Fibroblast of upper back skin (primary cell): ENCODE measurements around the gene RALGAPA2.
A peak's percentile ranks its signal among the peaks of the same experiment; 100 is the strongest.

Experiments used
- DNase-seq: peaks from one replicate; pipeline ENCODE4 v3.0.0-alpha.2; 2013

Gene RALGAPA2

DNA sequence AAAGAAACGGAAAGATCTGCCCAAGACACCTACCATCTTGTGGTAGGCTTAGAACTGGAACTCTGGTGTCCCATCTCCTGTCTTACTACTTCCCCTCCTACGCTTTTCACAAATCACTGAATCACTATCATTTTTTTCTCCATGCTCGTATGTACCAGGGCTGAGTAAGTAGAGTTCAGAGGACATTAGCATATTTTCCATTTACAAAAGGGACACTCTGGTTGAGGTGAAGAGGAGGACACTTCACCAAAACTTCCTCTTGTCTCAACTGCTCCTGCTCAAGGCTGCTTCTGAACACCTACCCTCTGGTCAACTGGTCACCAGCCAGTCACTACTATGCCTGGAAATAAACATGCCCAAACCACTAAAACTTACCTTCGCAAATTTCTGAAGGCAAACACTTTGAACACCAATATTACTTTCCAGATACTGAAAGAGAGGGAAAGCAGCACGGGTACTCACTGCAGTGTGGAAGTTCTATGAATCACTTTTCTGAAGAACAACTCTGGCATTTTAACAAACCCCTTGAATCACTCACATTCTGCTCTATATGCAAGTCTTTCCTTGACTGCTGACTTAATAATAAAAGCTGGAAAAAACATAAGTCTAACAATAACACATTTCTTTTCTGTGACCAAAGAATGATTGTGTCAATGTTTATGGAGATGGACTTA is 221.2 kb downstream of the RALGAPA2 start:
- DNase-seq, result peak; percentile 62

DNA sequence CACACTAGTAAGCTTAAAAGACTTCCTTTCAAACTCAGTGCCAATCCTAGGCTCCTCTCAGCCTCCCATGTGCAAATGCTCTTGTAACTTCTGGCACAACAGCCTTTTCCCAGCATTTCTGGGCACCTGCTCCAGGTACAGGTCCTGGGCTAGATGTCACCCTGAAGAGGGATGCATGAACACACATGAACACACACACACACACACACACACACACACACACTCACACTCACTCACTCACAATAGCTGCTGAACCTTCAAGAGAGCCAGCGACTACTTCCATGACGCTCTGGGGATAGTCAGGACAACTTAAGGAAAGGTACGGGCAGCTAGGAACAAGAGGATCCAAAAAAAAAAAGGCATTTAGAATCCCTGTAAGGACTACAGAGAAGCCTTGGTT is 221.8 kb downstream of the RALGAPA2 start:
- no peak for DNase-seq

DNA sequence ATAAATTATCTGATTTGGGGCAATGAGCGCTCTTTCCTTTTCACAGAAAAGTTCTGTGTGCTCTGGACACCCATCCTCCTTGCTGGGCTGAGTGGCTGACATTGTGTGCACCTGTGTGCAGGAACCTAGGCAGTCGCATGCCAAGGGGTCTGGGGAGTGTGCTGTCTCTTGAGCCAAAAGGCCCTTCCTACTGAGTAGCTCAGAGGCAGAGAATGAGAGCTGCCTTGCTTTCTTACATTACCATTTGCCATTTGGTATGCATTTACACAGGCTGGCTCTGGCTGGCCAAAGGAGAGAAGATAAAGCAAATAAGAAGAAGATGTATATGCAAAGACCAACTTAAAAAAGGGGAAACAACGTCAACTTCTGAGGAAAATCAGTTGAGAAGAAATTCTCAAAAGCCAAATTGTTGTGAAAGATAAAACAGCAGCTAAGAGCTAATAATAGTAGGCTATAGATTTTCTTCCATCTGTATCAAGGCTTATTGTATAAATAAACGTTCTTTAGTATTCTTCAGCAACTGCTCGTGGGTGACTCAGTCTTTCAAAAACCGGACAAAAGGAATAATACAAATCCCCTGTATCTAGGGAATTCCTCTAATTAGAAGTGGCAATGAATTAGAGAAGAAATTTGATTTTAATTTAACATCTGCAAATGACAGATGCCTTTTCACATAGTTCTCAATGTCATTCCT is 222.6 kb downstream of the RALGAPA2 start:
- DNase-seq, result no peak

DNA sequence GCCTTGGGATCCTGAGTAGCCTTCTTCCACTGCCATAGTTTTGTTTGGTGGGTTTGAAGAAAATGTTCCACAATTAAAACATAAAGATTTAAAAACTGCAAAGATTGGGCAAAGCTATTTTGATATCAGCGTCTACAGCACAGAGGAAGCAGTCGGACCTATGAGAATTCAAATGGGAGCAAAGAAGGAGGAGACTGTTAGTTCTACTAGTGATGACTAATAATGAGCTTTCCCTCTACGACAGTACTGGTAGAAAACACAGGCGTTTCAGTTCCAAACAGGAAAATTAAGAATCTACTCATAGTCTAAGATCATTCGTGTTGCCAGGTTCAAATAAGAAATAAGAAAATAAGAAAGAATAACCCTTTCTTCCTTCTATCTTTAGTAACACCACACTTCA is 223.4 kb downstream of the RALGAPA2 start:
- DNase-seq, result no peak

DNA sequence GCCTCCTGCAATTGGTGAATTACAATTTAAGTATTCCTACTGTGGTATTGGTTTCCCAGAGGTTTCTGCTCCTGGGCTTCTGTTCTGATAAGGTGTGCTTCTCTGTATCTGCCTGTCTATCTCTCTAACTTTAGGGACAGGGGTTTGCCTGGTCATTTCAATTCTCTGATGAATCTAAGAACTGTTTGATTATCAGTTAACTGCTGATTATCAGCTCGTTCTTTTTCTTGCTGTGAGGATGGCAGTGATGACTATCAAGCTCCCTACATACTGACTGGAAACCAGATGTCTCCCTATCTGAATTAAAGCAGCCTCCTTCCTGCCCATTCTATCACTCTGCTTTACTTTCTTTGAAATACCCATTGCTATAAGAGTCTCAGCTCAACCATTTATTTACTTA is 224.1 kb downstream of the RALGAPA2 start:
- no peak for DNase-seq

DNA sequence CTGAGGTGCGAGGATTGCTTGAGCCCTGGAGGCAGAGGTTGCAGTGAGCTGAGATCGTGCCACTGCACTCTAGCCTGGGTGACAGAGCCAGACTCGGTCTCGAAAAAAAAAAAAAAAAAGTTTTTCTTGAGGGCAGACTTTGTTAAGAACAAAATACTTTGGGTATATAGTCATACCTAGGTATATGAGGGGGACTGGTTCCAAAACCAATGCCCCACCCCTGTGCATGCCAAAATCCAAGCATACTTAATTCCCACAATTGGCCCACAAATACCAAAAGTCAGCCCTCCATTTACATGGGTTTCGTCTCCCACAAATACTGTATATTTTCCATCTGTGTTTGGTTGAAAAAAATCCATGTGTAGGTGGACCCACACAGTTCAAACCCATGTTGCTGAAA is 224.6 kb downstream of the RALGAPA2 start:
- peak; percentile 61 for DNase-seq

DNA sequence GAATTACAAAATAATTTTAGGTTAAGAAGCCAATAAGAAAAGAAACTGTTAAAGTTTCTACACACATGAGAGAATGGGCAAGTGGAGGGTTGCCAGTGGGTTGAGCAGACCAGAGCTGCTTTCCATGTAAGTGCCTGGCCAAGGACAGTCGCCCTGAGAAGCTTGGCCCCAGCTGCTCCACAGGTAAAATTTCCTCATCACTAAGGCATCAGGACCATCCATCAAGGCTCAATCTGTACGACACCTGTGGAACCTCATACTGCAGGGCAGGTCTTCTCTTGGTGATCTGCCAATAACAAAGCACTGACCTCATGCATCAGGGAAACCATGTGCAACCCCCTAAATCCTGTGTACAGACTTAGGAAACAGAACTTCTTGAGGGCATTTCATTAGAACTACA is 229.1 kb downstream of the RALGAPA2 start:
- DNase-seq, result no peak

DNA sequence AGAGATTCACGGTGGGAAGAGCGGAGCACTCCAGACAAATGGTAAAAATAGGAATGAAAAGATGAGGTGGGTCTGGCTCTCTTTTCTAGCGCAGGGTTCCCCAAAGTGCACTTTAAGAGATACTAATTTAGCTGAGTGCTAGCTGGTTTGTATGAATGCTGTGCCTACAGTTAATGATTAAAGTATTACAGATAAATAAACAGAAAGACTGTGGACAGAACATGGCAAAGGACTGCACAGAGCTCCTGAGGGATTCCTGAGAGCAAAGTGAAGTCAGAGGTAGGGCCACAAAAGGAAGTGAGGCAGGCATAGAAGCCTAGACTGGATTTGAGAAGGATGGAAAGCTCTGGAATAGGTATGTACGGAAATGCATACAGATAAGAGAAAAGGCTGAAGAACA is 230.0 kb downstream of the RALGAPA2 start:
- DNase-seq, result no peak

DNA sequence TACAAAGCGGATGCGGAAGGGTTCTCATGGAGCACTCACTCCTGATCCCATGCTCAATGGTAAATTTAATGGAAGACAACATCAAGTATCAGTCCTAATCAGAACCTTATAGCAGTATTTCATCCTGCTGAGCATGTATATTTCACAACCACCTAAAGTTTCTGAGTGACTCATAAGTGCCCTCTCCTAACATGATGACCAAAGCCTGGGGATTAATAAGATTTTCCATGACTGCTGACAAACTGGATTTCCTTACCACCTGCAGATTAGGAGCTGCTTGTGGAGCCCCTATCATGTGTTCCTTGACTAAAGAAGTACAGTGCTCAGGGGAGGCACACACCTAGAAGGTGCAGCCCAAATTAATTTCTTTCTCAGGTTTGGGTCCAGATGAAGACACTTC is 231.8 kb downstream of the RALGAPA2 start:
- DNase-seq, result peak; percentile 73

DNA sequence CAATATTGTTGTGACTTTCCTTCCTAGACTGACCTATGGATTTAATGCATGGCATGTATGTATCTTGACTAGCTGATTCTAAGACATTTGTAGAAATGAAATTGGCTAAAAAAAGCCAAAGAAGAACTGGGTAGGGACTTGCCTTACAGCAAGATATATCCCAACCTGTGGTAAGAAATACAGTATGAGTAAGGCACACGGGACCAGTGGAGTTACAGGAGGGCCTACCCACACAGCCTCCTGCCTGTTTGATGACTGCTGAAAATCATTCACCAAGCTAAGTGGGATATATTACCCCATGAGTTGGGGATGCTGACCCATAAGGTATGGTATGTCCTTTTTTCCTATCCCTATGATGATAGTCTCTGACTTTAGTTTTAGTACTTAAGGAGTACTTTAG is 232.3 kb downstream of the RALGAPA2 start:
- no peak for DNase-seq

DNA sequence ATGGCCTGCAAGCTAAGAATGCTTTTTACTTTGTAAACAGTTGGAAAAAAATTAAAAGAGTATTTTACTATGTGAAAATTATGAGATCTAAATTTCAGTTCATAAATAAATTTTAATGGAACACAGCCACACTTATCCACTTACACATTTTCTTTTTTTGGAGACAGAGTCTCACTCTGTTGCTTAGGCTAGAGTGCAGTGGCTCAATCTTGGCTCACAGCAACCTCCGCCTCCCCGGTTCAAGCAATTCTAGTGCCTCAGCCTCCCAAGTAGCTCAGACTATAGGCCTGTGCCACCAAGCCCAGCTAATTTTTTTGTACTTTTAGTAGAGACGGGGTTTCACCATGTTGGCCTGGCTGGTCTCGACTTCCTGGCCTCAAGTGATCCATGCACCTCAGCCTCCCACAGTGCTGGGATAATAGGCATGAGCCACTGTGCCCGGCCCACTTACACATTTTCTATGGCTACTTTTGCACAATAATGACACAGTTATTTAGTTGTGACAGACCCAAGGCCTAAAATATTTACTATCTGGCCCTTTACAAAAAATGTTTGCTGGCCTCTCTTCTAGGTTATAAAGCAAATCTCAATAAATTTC is 234.9 kb downstream of the RALGAPA2 start:
- no peak for DNase-seq

DNA sequence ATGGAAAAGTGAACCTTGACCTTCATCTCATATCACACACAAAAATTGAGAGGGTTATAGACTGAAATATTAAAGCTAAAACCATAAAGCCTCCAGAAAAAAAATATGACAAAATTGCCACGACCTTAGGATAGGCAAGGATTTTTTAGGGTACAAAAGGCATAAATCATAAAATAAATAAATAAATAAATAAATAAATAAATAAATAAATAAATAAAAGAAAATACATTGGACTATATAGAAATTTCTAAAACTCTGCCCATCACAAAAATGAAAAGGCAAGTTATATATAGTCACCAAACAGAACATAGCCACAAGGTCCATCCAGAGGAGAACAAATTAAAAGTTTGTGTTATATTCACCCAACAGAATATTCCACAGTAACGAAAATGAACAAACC is 235.9 kb downstream of the RALGAPA2 start:
- no peak for DNase-seq

DNA sequence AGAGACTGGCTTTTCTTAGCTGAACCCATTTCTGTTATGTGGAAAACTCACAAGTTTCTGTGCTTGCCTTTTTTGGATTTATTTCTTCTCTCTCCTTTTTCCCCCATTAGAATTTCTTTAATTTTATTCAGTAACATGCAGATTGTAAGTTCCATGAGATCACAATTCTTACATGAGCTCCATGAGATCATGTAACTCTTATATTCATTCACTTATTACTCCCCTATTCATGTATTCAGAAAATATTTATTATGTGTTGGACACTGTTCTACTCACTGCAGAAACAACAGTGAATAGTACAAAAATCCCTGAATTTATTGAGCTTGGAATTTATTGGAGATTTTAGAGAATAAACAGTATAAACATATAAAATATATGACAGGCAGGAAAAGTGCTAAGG is 238.8 kb downstream of the RALGAPA2 start:
- DNase-seq, result no peak

DNA sequence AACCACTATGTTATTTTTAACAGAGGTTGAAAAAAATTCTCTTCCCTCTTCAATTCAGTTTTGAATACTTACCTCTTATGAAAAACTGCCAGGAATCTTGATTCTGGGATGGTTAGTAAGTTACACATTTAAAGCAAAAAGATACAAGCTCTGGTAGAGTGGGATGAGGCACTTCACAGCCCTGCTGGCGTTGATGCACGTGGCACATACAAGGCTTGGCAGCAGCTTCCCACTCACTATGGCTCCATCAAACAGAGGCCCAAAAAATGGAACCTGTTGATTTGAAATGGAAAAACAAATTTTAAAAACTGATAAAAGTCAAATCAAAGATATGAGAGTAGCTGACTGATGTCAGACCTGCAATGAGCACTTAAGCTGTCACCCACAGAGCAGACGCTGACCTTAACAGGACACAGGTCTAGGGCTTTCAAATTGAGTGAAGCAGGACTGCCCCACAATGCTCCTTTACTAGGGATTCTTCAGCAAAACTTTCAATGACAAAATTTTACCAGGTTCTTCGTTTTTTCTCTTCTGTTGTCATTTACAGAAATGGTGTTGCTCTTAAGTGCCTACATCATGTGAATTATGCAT is 239.7 kb downstream of the RALGAPA2 start:
- DNase-seq, result no peak

DNA sequence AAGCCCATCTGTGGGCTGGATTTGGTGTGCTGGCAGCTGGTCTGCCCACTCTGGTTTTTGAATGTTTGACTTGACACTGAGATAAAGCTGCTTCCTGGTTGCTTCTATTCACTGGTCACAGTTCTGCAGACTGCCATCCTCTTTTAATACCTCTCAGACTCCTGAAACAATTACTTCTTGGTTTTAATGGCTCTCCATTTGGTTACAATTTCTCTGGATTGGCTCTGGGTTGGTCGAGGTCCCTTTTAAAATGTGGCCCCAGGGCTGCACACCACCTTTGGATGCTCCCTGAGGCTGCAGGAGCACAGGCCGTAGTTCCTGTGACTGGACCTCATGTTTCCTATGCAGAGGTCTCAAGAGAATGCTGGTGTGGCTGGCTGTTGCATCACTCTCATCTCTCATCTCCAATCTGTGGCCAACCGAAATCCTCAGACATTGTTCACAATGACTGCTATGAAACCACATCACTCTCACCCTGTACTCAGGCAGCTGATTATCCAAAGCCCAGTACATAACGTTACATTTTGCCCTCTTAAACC is 246.0 kb downstream of the RALGAPA2 start:
- DNase-seq, result peak; percentile 89

DNA sequence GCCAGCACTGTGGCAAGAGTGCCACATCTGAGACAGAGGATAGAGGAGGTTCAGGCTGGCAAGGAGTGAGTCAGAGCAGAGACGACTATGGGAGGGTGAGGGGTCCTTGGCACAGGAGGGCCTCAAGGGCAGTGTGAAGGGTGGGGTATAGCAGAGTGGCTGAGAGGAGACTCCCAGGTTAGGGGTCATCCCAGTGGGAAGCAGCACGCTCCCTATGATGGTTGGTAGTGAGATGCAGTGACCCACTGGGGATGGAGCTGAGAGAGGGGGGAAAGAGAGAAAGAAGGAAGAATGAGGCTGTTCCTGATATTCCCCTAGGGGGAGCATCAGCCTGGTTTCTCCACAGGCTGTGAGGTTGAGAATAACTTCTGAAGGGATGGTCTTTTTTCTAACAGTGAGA is 247.2 kb downstream of the RALGAPA2 start:
- DNase-seq, result no peak

DNA sequence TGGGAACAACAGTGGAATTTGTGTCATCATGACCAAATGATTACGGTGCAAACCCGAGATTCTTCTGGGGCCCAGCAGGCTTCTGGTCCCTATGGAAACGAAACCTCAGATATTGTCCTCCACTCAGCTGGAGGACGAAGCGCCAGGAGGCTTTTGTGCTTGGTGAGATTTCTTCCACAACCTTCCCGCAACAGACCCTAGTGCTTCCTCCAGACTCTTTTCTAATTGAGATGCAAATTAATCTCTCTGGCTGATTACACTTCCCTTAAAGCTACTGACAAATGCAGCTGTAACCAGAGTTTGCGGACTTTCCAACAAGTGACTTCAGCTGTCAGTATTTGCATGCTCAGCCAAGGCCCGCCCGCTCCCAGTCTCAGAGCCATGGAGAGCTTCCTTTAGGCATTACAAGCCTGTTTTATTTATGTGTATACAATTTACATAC is 248.5 kb downstream of the RALGAPA2 start:
- peak; percentile 29 for DNase-seq

DNA sequence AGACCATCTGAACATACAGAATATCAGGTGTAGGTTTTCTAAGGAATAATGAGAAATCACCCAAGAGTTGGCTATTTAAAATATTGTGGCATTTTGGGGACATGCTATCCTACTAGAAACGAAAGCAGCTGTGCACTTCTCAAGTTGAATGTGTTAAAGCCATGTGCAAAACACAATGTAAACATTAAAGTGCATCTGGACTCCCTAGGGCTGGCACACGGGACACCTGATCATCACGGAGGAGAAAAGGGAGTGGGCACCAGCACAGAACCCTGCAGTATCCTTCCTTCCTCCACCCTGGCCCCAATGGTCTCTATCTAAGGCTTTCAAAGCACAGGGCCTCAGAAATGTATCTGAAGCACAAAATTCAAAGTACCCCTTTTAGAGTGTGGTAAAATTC is 250.3 kb downstream of the RALGAPA2 start:
- DNase-seq, result no peak

DNA sequence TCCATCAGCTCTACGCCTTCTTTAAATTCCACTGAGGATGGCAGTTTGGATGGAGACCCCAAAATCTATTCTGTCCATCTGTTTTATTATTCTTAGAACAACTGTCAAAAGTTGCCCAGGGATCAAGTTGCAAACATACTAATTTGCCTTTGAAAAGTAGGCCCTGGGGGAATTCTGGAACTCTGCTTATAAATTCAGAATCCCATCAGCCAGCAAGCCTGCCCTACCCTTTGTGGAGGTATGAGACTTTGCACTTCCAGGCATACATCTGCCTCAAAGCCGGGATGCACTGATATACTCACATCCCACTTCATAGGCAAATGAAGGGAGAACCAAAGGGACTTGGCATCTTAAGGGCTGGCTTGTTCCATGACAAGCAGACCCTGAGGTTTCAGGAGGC is 250.9 kb downstream of the RALGAPA2 start:
- no peak for DNase-seq

DNA sequence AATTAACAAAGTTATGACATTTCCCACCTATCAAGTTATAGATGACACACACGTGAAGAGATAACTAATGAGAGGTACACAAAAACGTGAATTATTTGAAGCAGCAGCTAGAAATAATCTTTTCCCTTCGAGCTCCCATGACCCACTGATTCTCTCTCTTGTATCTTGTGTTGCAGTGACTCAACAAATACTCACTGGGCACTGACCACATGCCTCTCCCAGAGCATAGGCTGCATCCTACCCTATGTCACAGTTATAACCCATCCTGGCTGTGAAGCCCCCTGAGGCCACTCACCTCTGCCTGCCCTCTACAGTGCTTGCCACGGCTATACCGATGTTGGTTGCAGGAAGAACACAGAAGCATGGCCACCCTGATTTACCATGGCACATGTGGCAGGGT is 252.7 kb downstream of the RALGAPA2 start:
- DNase-seq, result no peak

DNA sequence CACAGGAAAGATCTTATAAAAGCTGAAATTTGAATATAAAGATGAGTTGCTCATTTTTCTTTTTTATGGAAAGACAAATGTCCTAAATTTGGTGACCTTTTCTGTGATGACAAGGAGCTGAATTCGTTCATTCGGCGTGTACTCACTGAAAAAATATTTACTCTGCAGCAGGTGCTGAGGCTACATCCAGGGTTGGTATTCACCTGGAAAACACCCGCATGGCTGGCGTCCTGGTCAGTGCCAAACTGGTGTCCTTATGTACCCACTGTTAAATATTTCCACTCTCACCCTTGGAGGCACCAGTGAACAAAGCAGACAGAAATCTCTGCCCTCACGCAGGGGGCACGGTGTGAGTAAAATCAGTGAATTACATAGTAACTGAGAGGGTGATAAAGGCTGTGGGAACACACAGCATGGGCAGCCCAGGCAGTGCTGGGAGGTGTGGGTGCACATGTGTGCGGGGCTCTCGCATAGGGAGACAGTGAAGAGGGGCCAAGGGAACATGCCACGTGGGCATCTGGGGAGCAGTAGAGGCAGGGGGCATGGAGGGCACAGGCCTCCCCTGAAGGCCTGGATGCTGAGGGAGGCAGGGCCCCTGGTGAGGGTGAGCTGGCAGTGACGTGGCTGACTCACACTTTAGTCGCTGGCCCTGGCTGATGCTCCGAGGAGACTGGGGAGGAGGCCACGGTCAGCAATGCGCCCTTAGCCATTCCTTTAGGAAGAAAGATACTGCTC is 254.9 kb downstream of the RALGAPA2 start:
- peak; percentile 11 for DNase-seq

DNA sequence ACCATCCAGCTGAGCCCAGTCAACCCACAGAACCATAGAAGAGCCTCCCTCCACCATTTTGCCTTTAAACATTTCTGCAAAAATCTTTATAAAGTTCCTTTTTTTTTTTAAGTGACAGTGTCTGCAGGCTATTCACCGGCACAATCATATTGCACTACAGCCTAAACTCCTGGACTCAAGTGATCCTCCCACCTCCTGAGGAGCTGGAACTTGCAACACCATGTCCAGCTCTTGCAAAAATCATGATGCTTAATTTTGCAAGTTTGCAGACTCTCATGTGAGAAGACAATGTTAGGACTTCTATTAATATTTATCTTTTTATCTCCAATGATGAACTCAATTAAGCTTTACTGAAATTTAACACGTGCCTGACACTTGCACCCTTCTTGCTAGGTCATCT is 255.7 kb downstream of the RALGAPA2 start:
- no peak for DNase-seq

DNA sequence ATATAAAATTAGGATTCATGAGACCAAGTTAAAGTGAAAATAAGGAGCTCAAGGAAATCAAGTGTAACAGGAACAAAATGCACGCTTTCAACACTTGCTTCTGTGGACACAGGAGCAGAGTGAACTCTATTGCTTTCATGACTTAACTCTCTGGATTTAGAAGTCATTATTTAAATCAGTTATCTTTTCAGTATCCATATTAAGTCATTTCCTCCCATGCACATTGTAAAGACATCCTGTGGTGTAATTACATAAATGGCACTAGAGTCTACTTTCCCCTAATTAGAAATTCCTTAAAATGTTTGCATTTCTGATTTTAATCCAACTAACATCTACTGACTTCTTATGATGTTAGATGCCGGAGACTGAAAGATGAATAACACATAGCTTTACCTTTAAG is 256.5 kb downstream of the RALGAPA2 start:
- no peak for DNase-seq
